Epithelial cell of esophagus (primary cell): ENCODE measurements around the gene ZFHX3.

Experiments
- DNase-seq: peaks from one replicate; pipeline ENCODE4 v3.0.0; 2010; ENCODE audit warnings: low read depth
- H3K4me3 ChIP-seq: 2 replicates; pipeline ENCODE4 v1.5.1; 2011; ENCODE audit warnings: mild to moderate bottlenecking, low read length, control low read depth
- TF ChIP-seq, protein P1 (sequence below): IDR thresholded peaks from 2 replicates; pipeline ENCODE4 v1.5.1; 2011; ENCODE audit warnings: low read depth, mild to moderate bottlenecking, low read length, control low read depth, inconsistent platforms; ENCODE audit not compliant: insufficient read depth; ENCODE audit errors: missing control alignments

The ZFHX3 gene

DNA sequence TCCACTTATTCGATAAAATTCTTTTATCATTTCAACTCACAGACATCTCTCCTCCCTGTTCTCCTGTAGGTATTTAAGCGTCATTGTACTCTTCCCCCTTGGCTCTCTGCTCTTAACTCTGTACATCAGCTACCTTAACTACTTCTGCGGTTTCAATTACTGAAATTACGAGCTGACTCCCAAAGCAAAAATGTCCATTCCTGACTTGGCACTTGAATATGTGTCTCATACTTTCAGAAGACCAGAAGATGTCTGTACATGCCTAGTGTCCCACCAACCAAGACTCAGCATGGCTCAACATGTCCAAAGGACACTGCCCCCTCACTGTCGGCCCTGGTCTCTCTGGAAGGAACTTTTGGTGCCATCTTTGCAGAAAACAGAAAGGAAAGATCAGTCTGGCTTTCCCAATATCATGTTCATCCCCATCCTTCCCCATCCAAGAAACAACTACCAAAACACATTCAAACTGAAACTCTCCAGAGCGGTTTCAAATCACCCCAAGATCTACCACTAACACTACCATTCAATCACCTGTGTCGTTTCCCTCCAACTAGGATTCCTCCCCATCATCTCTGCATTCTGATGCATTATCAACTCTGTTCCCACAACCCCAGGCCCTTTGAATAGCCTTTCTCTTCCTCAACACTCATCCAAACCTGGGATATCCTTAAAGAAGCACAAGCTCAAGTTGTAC lies 74.9 kb downstream of the ZFHX3 start:
- TF ChIP-seq, protein P1, sequence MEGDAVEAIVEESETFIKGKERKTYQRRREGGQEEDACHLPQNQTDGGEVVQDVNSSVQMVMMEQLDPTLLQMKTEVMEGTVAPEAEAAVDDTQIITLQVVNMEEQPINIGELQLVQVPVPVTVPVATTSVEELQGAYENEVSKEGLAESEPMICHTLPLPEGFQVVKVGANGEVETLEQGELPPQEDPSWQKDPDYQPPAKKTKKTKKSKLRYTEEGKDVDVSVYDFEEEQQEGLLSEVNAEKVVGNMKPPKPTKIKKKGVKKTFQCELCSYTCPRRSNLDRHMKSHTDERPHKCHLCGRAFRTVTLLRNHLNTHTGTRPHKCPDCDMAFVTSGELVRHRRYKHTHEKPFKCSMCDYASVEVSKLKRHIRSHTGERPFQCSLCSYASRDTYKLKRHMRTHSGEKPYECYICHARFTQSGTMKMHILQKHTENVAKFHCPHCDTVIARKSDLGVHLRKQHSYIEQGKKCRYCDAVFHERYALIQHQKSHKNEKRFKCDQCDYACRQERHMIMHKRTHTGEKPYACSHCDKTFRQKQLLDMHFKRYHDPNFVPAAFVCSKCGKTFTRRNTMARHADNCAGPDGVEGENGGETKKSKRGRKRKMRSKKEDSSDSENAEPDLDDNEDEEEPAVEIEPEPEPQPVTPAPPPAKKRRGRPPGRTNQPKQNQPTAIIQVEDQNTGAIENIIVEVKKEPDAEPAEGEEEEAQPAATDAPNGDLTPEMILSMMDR: no peak
- H3K4me3 ChIP-seq: no peak overlapping the region
- DNase-seq: peak; percentile 81

GRCh38 chr16:72971370-72971769 lies 76.6 kb downstream of the ZFHX3 start:
- TF ChIP-seq, protein P1: no peak
- DNase-seq: no peak
- no peak overlapping the region for H3K4me3 ChIP-seq

DNA sequence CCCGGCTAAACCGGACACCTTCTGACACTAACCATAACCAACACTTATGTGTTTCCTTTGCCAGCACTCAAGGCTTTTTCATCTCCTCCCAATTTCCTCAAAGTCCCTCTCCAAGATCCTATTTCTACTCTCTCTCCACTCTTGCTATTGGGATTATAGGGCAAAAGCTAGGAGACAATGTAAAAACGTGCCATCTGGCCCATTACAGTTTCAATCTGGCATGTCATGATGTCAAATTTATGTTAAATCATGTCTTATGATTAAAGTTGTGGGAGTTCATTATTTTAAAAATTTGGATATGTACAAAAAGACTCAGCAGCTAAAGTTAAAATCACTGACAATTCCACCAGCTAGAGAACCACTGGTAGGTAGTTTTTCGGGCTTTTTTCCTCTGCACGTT lies 77.3 kb downstream of the ZFHX3 start:
- TF ChIP-seq, protein P1: no peak
- no peak overlapping the region for H3K4me3 ChIP-seq
- no peak for DNase-seq

DNA sequence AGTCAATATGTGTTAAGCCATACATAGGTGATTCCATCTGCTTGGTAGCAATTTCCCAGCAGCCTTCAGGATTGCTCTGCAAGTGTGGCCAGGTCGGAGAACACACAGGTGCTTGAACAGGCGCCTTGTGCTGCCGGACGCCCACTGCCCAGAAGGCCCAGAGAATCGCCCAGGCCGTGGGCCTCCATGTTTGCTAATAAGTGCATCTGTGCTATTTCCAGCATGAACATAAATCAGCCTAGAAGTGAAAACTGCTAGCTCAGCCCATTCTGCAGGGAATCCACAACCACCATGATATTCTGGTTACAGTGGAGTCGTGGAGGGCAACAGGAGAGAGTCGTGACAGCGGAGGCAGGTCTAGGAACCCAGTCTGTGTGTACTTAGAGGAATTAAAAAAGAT lies 78.1 kb downstream of the ZFHX3 start:
- H3K4me3 ChIP-seq: no peak overlapping the region
- no peak for DNase-seq

DNA sequence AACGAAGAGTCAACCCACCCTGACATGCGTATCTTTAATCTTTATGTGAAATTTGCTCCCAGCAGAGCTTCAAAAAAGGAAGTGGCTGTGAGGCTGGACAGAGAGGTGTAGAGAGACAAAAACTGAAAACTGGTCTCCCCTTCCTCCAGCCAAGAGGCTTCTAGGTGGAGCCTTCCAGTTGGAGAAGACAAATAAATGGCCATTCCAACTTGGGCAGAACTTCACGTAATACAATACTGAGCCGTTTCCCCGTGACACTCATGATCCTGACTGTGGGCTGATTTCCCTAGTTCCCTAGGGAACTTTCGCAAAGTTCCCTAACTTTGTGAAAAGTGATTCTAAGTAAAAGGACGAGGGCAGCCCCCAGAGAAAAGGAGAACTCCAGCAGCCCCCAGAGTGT lies 78.8 kb downstream of the ZFHX3 start:
- no peak for DNase-seq
- no peak overlapping the region for H3K4me3 ChIP-seq
- TF ChIP-seq, protein P1: no peak

More for the DNA sequence above, 78.1 kb downstream of the ZFHX3 start:
- TF ChIP-seq, protein P1: no peak

- TF ChIP-seq, protein P1: no peak
- no peak for DNase-seq
- no peak overlapping the region for H3K4me3 ChIP-seq
These were observed 80.0 kb downstream of the ZFHX3 start for GRCh38 chr16:72967941-72968340.
